Activated T-cell treated with anti-CD3 and anti-CD28 coated beads, Interleukin-2, amount 50 U/mL, for 48 hours (primary cell): ENCODE results near the gene RCBTB2.

Source experiments
- DNase-seq, 2 experiments: peaks; one replicate each; pipeline ENCODE4 v3.0.0-alpha.2; 2020

Gene RCBTB2

DNA sequence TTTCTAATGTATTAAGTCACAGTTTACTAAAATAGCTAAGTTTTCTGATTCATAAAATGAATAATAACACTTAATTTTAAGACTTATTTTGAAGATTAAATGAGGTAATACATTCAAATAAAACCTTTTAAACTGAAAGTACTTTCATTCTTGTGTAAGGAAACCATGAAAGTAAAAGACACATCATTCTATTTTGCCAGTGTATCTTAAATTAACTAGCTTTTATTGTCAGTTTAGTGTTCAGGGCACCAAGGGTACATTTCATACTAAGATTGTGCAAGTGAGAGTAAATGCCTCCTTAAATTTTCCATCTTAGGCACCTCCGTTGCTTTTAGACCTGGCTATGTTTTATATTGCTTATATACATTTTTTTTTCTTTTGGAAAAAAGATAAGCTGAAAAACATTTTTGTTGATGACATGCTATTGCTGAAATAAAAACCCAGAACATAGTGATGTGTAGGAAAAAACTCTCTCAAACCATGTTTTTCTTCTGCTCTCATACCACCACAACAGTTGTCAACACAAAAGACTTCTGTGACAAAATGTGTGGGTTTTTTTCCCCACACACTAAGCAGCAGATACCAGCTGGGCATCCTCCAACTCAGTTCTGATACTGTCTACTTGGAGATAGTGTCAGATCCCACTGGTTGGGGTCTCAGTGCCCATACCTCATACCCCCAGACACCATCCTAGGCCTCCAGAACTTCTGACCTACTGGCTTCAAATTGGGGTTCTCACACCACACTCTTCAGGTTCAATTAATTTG is 89.3 kb downstream of the RCBTB2 start:
- DNase-seq: no peak
